Activated naive CD4-positive, alpha-beta T cell treated with anti-CD3 and anti-CD28 coated beads for 36 hours (primary cell): ENCODE results near the gene C19orf85. TPM values are rescaled to one million over a fixed set of nuclear protein-coding genes. Genes with fewer than 3 reads are reported as not detected.
"Not testable (repeated sequence)": the region's sequence is repeated elsewhere in the genome, so short reads cannot be mapped to it uniquely, and the experiment has no call there.

Source experiments
- CTCF ChIA-PET: fragments of 350-600 bp; sonication (Branson Sonifier 250); formaldehyde crosslinking; loops from one replicate; lab custom pipeline; 2021; ENCODE audit warnings: antibody characterized with exemption; lab: Charles Lee
- DNase-seq: peaks from one replicate; pipeline ENCODE4 v3.0.0-alpha.2; 2020
- H3K27ac Mint-ChIP-seq: one replicate; pipeline ENCODE4 v1.8.0; 2021; ENCODE audit warnings: mild to moderate bottlenecking, mixed read lengths
- H3K27me3 Mint-ChIP-seq: one replicate; pipeline ENCODE4 v1.8.0; 2021; ENCODE audit warnings: low read depth, mixed read lengths
- H3K36me3 Mint-ChIP-seq: one replicate; pipeline ENCODE4 v1.8.0; 2021; ENCODE audit warnings: low read depth, mixed read lengths
- H3K4me1 Mint-ChIP-seq: one replicate; pipeline ENCODE4 v1.8.0; 2021; ENCODE audit warnings: low read depth, mixed read lengths
- H3K4me3 Mint-ChIP-seq: one replicate; pipeline ENCODE4 v1.8.0; 2021; ENCODE audit warnings: mild to moderate bottlenecking, moderate library complexity, mixed read lengths
- H3K9me3 Mint-ChIP-seq: one replicate; pipeline ENCODE4 v1.8.0; 2021; ENCODE audit warnings: mixed read lengths
- intact Hi-C: fragments of 100-400 bp; cut with micrococcal nuclease; formaldehyde crosslinking; loops from one replicate; pipeline ENCODE4 v1.15.1; 2023
- total RNA-seq, 2 experiments: library from RNA; stranded (reverse); gene quantifications; one replicate each; pipeline ENCODE4 v1.2.3, GENCODE V29; 2021

Gene C19orf85
- total RNA-seq, 2 experiments from 2014 or later, result not detected

DNA sequence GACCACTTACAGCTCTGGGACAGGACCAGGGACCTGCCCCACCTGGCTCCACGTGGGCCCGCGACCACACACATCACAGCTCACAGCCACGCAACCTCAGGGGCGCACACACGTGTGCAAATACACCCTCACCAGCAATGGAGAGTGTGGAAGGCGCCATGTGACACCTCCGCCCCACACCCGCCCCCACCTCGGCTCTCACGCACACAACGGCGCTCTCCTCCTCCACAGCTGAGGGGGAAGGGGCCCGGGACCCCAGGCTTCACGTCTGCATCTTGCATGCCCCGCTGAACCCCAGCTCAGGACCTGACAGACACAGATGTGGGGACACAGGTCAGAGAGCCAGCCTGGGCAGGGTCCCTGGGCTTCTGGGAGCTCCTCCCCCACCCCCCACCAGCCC lies 15.1 kb downstream of the C19orf85 start:
- no peak overlapping the region for H3K27ac Mint-ChIP-seq
- CTCF ChIA-PET, result no interaction called here
- DNase-seq, result no peak
- H3K27me3 Mint-ChIP-seq, result peaks cover 39% of the 10 kb centered on the region
- peaks cover 9% of the 10 kb centered on the region for H3K36me3 Mint-ChIP-seq
- no peaks in the 10 kb centered on the region for H3K9me3 Mint-ChIP-seq
- intact Hi-C loops, result no loop called here
- H3K4me3 Mint-ChIP-seq, result no peak overlapping the region
- H3K4me1 Mint-ChIP-seq, result peaks cover 12% of the 10 kb centered on the region

DNA sequence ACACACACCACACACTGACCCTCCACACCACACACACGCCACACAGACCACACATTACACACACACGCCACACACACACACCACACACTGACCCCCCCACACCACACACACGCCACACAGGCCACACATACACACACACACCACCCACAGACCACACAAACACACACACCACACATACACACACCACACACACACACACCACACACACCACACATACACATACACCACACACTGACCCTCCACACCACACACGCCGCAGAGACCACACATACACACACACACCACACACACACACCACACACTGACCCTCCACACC lies 16.4 kb downstream of the C19orf85 start:
- CTCF ChIA-PET, H3K36me3 Mint-ChIP-seq, H3K9me3 Mint-ChIP-seq, H3K27ac Mint-ChIP-seq, intact Hi-C loops, DNase-seq, H3K4me3 Mint-ChIP-seq: not testable (repeated sequence)
- peaks cover 11% of the 10 kb centered on the region for H3K4me1 Mint-ChIP-seq
- peaks cover 42% of the 10 kb centered on the region for H3K27me3 Mint-ChIP-seq

DNA sequence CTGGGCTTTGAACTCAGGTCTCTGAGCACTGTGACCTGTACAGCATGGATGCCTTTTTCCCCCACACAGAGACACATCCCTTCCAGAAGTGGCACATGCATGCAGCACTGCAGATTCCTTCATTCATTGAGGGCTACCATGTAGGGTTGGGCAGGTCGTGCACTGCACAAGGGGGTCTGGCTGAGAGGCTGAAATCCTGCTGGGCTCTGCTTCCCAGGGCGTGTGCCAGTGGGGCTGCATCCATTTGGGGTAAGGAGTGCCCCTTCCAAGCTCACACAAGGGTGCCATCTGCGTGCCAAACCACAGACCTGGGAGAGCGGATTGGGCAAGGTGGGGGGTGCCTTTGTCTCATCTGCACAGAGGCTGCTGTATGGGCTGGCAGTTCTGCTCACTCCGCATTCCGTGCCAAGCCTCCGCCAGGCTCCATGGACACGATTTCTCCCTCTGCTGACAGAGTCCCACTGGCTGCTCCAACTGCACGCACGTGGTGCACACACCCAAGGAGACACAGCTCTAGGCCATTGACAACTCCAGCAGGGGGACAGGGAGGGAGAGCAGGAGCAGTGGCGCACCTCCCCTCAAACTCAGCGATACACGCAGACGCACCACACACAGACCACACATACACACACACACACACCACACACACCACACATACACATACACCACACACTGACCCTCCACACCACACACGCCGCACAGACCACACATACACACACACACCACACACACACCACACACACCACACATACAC lies 17.0 kb downstream of the C19orf85 start:
- Mint-ChIP-seq H3K9me3 (no peaks in the 10 kb centered on the region), H3K4me1 (peaks cover 13% of the 10 kb centered on the region), H3K36me3 (no peaks in the 10 kb centered on the region), H3K4me3 (no peak overlapping the region), H3K27me3 (peaks cover 45% of the 10 kb centered on the region), H3K27ac (no peak overlapping the region)
- intact Hi-C loops, result no loop called here
- CTCF ChIA-PET, result no interaction called here
- DNase-seq, result no peak

DNA sequence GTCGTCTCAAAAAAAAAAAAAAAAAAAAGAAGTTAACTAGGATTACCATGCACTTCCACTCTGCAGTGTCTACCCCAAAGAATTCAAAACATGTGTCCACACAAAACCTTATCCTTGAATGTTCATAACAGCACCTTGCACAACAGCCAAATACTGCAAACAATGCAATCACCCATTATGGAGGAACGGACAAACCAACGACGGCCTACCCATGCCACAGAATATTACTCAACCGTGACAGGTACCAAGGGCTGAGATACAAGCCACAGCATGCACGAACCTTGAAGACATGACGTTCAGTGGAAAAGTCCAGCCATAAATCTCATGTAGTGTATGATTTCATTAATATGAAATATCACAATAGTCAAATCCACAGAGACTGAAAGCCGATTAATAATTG lies 18.5 kb downstream of the C19orf85 start:
- intact Hi-C loops, result no loop called here
- Mint-ChIP-seq H3K27ac (no peak overlapping the region), H3K9me3 (no peaks in the 10 kb centered on the region), H3K4me3 (no peak overlapping the region), H3K27me3 (peaks cover 47% of the 10 kb centered on the region), H3K36me3 (no peaks in the 10 kb centered on the region), H3K4me1 (peaks cover 19% of the 10 kb centered on the region)
- CTCF ChIA-PET, result no interaction called here
- no peak for DNase-seq

DNA sequence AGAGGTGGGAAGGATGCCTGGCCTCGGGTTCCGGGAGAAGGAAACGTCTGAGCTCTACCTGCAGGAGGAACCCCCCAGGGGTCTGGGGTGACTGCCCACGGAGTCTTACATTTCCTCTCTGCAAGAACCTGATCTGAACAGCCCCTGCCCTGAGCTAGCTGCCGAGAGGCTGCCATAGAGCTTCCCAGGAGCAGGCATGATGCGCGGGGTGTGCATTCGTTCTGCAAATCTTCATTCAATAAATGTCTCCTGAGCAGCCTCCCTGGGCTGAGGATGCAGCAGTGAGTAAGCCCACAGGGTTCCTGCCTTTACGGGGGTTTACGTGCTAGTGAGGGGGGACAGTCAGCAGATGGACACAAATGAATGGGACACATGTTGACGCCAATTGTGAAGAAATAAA lies 19.9 kb downstream of the C19orf85 start:
- CTCF ChIA-PET, result interaction anchor here (1.0 kb wide), 1 partner anchor 59 kb away, joined by 4 read pairs; no protein-coding TSS in a partner anchor
- Mint-ChIP-seq H3K27me3 (peaks cover 47% of the 10 kb centered on the region), H3K27ac (no peak overlapping the region), H3K9me3 (no peaks in the 10 kb centered on the region), H3K4me1 (peaks cover 18% of the 10 kb centered on the region), H3K4me3 (no peak overlapping the region), H3K36me3 (no peaks in the 10 kb centered on the region)
- intact Hi-C loops, result no loop called here
- no peak for DNase-seq

DNA sequence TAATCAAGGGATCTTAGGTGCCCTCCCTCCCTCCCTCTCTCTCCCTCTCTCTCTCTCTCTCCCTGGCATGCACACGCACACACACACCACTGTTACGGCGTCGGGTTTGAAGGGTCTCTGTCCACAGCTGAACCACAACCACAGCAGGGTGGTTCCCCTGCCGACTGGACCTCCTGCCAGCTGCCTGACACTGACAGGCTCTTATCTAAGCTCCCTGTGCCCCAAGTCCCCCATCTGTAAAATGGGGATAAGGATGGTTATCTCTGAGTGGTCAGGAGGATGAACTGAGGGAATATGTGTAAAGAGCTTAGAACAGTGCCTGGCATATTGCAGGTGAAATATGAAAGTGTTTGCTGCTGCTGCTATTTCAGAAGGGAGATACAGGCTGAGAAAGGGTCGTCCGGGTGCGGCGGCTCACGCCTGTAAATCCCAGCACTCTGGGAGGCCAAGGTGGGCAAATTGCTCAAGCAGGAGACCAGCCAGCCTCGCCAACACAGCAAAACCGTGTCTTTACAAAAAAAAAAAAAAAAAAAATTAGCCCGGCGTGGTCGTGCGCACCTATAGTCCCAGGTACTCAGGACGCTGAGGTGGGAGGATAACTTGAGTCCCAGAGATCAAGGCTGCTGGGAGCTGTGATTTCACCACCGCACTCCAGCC lies 20.6 kb downstream of the C19orf85 start:
- CTCF ChIA-PET, result interaction anchor here (0.6 to 1.3 kb wide), 2 partner anchors 16 to 23 kb away, joined by 3 to 4 read pairs; no protein-coding TSS in a partner anchor
- intact Hi-C loops, result no loop called here

DNA sequence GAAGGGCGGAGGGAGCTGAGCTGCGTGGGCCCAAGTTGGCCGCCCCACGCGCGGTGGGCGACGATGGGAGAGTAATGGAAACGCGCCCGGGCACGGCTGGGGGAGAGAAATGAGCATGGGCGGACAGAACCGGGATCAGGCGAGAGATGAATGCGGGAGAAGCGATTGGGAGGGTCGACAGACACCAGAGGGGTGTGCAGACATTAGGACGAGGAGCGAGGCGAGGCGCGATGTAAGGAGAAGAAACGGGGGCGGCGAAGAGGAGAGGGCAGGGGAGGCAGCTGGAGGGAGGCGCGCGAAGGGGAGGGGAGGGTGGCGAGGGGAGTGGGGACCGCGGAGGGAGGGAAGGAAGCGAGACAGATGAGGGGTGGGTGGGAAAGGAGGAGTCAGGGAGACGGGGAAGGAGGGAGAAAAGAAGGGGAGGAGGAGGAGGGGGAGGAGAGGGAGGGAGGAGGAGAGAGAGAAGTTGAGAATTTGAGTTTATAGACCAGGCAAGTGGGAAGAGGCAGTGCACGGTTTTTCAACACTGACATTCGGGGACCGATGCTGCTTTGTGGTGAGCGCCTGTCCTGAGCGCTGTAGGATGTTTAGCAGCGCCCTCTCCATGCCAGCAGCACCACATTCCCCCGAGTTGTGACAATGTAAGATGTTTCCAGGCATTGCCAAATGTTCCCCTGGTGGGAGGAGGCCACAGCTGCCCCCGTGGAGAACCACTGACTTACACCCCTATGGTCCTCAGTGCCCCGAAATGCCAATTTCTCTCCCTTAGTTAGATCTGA lies 21.3 kb downstream of the C19orf85 start, which contains the start of gene SHISA7:
Gene SHISA7, minus strand, starts transcription at position 256 of the 779 bp plus-strand sequence. CDS start 437 bp downstream, outside the sequence.
- H3K9me3 Mint-ChIP-seq, result no peaks in the 10 kb centered on the region
- intact Hi-C loops, result no loop called here
- CTCF ChIA-PET, result interaction anchor here (0.6 to 1.3 kb wide), 2 partner anchors 15 to 24 kb away, joined by 3 to 4 read pairs; no protein-coding TSS in a partner anchor
- no peak within 1 kb of the TSS for H3K4me3 Mint-ChIP-seq
- peaks cover 18% of the 10 kb centered on the region for H3K4me1 Mint-ChIP-seq
- no peak for DNase-seq
- no peak within 1 kb of the TSS for H3K27ac Mint-ChIP-seq
- no peaks in the 10 kb centered on the region for H3K36me3 Mint-ChIP-seq
- H3K27me3 Mint-ChIP-seq, result peaks cover 61% of the 10 kb centered on the region

More for the DNA sequence above, 20.6 kb downstream of the C19orf85 start:
- H3K4me1 Mint-ChIP-seq, result peaks cover 18% of the 10 kb centered on the region
- no peaks in the 10 kb centered on the region for H3K36me3 Mint-ChIP-seq
- peaks cover 54% of the 10 kb centered on the region for H3K27me3 Mint-ChIP-seq
- H3K27ac Mint-ChIP-seq, result no peak overlapping the region
- no peak overlapping the region for H3K4me3 Mint-ChIP-seq
- DNase-seq, result no peak
- no peaks in the 10 kb centered on the region for H3K9me3 Mint-ChIP-seq

DNA sequence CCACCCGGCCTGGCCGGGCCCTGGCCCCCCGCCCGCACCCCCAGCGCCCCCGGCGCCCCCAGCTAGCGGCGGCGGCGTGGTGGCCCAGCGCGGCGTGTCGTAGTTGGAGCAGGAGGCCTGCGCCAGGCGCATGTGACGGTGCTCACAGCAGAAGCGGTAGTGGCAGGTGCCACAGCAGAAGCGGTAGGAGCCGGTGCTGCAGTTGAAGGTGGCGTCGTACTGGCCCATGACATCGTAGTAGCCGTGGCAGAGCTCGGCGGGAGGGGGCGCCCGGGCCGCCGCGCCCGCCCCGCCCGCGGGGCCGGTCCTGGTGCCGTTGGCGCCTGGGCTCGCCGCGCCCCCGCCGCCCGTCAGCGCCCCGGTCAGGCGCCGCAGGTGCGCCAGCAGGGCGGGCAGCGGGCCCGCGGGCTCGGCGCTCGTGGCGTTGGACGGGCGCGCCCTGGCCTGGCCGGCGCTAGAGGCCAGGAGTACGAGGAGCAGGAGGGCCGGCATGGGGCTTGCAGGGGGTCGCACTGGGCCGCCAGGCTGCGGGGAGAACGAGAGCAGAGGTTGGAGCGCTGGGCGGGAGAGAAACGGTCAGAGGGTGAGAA lies 22.1 kb downstream of the C19orf85 start:
- no peak overlapping the region for H3K4me3 Mint-ChIP-seq

DNA sequence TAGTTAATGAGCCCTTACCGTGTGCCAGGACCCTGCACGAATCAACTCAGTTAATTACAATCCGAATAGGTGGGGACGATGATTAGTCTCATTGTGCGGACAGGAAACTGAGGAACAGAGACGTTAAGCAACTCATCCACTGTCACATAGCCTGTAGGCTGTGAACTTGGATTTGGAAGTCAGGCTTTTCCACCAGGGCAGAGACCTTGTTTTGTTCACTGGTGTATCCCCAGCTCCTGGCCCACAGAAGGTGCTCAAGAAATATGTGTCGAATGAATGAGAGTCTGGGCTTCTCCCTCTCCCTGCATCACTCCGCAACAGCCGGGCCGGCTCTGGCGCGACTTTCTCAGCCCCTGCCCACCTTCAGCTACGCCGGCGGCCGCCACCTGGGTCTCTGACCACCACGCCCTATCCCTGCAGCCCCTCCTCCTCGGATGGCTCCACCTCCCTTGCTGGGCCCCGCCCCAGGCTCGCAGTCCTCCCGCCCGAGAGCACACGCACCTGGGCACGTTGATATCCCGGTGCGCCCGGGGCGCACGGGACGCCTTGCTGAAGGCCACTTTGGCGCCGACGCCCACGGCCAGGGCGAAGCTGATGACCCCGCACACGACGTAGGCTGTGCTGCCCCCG lies 22.7 kb downstream of the C19orf85 start:
- H3K36me3 Mint-ChIP-seq, result no peaks in the 10 kb centered on the region
- CTCF ChIA-PET, result no interaction called here
- intact Hi-C loops, result no loop called here
- no peaks in the 10 kb centered on the region for H3K9me3 Mint-ChIP-seq
- H3K27me3 Mint-ChIP-seq, result peaks cover 71% of the 10 kb centered on the region
- no peak overlapping the region for H3K27ac Mint-ChIP-seq
- no peak overlapping the region for H3K4me3 Mint-ChIP-seq
- peaks cover 18% of the 10 kb centered on the region for H3K4me1 Mint-ChIP-seq
- DNase-seq, result no peak

More for the DNA sequence above, 22.1 kb downstream of the C19orf85 start:
- H3K9me3 Mint-ChIP-seq, result no peaks in the 10 kb centered on the region
- no peak for DNase-seq
- CTCF ChIA-PET, result no interaction called here
- intact Hi-C loops, result no loop called here
- no peaks in the 10 kb centered on the region for H3K36me3 Mint-ChIP-seq
- H3K27me3 Mint-ChIP-seq, result peaks cover 65% of the 10 kb centered on the region
- no peak overlapping the region for H3K27ac Mint-ChIP-seq
- H3K4me1 Mint-ChIP-seq, result peaks cover 18% of the 10 kb centered on the region

DNA sequence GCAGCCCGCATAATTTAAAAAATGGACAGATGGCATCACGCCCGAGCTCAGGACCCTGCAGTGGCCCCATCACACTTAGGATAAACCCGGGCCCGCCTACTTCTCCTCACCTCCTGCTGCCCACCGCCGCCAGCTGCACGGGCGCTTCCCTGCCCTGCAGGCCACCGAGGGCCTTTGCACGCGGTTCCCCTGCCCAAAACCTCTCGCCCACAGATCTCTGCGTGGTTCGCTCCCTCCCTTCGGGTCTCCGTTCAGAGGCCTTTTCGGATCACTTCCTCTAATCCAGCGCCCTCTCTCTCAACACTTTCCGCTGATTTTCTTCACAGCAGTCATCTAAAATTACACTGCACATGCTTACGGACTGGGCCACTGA lies 23.2 kb downstream of the C19orf85 start:
- DNase-seq, result no peak
- H3K27ac Mint-ChIP-seq, result no peak overlapping the region
- peaks cover 75% of the 10 kb centered on the region for H3K27me3 Mint-ChIP-seq
- intact Hi-C loops, result no loop called here
- CTCF ChIA-PET, result no interaction called here
- no peaks in the 10 kb centered on the region for H3K36me3 Mint-ChIP-seq
- H3K4me3 Mint-ChIP-seq, result no peak overlapping the region
- no peaks in the 10 kb centered on the region for H3K9me3 Mint-ChIP-seq
- peaks cover 18% of the 10 kb centered on the region for H3K4me1 Mint-ChIP-seq

DNA sequence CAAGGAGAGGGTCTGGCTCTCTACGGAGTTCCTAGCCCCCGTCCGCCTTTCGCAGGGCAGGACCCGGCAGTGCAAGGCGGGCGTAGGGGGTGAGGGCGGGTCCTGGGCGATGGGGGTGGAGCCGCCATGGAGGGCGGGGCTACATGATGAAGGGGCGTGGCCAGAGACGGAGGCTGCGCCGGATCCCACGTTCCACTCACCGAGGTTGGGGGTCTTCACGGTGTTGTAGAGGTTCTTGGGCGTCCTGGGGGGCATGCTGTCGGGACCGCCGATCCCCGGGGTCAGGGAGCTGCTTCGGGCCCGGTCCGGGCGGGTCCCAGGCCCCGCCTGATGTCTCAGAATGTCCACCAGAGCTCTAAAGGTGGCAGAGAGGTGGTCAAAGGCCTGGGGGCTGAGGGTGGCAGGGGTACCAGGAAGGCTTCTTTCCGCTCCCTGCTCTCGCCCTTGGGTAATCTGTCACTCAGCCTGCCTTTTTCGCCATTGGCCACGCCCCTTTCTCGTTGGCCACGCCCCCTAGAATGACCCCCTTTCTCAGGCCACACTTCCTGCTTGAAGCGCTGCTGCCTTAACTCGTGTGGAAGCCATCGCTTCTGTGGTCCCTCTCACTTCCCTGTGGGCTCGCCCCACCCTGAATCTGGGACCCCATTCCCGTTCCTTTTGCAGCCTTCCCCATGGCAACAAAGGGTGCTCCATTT lies 24.0 kb downstream of the C19orf85 start:
- Mint-ChIP-seq H3K27ac (no peak overlapping the region), H3K4me3 (no peak overlapping the region), H3K9me3 (no peaks in the 10 kb centered on the region), H3K36me3 (no peaks in the 10 kb centered on the region), H3K27me3 (peaks cover 72% of the 10 kb centered on the region), H3K4me1 (peaks cover 18% of the 10 kb centered on the region)
- intact Hi-C loops, result no loop called here
- CTCF ChIA-PET, result no interaction called here
- DNase-seq, result no peak
